GM12874 (cell line): ENCODE results near the gene IQSEC3.

Experiments used
- TF ChIP-seq, protein P1 (sequence below): IDR thresholded peaks from 2 replicates; pipeline ENCODE4 v1.5.1; 2011; ENCODE audit warnings: low read depth, mild to moderate bottlenecking, control low read depth, low read length, moderate library complexity; ENCODE audit not compliant: insufficient read depth

IQSEC3 gene

GRCh38 chr12:144650-145284 lies 78.2 kb downstream of the IQSEC3 start:
- TF ChIP-seq, protein P1, sequence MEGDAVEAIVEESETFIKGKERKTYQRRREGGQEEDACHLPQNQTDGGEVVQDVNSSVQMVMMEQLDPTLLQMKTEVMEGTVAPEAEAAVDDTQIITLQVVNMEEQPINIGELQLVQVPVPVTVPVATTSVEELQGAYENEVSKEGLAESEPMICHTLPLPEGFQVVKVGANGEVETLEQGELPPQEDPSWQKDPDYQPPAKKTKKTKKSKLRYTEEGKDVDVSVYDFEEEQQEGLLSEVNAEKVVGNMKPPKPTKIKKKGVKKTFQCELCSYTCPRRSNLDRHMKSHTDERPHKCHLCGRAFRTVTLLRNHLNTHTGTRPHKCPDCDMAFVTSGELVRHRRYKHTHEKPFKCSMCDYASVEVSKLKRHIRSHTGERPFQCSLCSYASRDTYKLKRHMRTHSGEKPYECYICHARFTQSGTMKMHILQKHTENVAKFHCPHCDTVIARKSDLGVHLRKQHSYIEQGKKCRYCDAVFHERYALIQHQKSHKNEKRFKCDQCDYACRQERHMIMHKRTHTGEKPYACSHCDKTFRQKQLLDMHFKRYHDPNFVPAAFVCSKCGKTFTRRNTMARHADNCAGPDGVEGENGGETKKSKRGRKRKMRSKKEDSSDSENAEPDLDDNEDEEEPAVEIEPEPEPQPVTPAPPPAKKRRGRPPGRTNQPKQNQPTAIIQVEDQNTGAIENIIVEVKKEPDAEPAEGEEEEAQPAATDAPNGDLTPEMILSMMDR, result no peak

DNA sequence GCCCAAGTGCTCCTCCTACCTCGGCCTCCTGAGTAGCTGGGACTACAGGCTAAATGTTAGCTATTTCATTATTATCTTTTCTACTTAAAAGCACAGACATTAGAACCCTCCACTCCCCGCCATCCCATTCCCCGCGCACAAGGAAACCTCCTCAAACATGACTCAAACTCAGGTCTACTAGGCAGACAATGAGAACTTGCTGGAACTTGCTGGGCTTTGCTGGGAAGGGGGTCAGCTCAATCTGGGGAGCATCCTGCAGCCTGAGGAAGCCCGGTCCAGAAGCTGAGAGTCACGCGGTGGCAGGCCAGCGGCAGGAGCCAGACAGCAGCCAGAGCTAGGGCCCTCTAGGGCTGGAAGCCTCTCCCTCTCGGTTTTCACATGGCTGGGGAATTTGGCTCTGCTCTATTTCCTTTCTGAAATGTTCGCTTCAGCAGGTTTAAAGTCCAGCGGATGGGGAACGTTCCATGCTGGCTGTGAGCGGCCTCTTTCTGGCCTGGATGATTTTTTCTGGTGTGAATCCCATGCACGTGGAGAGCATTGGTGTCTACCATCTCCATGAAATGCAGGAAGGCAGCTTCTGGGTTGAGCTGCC lies 78.9 kb downstream of the IQSEC3 start:
- TF ChIP-seq, protein P1, result no peak

GRCh38 chr12:147242-147641 lies 80.7 kb downstream of the IQSEC3 start:
- TF ChIP-seq, protein P1, result no peak

DNA sequence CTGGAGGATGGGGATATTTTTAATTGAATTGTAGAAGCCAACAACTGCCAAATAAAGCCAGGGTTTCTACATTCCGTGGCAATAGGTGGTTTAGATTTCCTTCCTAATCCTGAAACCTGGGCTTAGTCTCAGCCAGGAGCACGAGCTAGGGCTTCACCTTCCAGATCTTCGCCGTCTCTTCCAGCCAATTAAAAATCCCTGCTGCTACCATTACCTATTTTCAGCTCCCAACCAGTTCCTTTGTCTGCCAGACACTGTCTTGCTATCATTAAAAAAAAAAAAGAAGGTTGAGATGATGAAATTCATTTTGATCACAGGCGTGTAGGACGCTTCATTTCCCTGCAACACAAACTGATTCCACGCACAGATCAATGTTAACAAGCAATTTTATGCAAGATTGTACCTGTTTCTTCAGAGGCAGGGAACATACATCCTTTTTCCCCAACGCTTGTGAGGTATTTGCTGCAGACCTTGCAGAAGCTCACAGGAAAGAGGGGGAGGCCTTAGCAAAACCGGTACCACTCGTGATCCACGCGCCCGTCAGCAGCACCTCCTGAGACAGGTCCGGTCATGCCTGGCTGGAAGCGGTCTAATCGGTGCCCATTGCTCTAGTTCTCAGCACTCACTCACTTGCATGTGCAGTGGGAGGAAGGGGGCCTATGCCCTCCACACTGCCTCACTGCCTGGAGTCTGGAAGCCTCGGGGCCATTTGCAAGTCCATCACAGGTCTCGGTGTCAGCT lies 82.3 kb downstream of the IQSEC3 start:
- TF ChIP-seq, protein P1, result no peak

GRCh38 chr12:151579-151978 lies 85.0 kb downstream of the IQSEC3 start:
- TF ChIP-seq, protein P1, result no peak

DNA sequence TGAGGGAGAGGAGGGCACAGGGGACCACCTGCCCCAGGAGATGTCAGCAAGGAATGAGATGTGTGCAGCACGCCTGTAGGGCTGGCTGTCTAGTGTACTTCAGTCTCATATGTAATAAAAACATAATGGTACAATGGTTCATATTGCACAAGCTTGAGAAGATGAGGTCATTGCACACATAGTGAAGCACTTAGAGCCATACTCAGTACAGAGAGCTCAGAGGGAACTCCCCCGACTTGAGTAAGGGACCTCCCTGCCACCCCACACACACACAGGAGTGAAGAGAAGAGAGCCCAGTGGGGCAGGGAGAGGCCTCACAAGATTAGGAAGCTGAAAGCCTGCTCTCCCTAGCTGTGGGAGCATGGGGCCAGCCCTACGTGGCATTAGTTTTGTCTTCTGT lies 85.9 kb downstream of the IQSEC3 start:
- TF ChIP-seq, protein P1, result no peak

GRCh38 chr12:153080-153746 lies 86.6 kb downstream of the IQSEC3 start:
- TF ChIP-seq, protein P1, result peak; percentile 91
